ENCODE data around the gene MMP12.
A peak's percentile ranks its signal among the peaks of the same experiment; 100 is the strongest.
"Not testable (repeated sequence)": the region's sequence is repeated elsewhere in the genome, so short reads cannot be mapped to it uniquely, and the experiment has no call there.

The MMP12 gene

DNA sequence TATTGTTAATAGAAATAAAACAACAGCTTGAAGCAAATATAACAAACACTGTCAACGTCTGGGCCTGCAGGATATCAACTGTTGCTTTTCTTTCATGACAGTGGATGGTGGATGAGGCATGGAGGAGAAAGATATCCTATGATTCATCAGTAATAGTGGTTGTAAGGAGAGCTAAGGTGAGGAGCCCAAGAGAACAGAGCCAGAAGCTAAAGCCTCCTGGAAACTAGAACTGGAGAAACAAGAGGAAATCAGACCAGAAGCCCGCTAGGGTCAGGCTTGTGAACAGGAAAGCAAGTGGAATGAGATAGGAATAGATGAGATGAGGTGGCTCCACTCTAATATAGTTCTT, 37.7 kb upstream of the MMP12 start:
- H3K36me3 ChIP-seq (replicated peaks) = no peaks in the 10 kb centered on the region
- H3K27me3 ChIP-seq (replicated peaks) = no peaks in the 10 kb centered on the region
- in situ Hi-C loops (cut with HindIII; ENCODE audit: low pct_ligation_motif_present, low sequenced_read_pairs) = no loop called here
- DNase-seq = no peak
- no peak overlapping the region for H3K27ac ChIP-seq
- TF ChIP-seq, protein P1, sequence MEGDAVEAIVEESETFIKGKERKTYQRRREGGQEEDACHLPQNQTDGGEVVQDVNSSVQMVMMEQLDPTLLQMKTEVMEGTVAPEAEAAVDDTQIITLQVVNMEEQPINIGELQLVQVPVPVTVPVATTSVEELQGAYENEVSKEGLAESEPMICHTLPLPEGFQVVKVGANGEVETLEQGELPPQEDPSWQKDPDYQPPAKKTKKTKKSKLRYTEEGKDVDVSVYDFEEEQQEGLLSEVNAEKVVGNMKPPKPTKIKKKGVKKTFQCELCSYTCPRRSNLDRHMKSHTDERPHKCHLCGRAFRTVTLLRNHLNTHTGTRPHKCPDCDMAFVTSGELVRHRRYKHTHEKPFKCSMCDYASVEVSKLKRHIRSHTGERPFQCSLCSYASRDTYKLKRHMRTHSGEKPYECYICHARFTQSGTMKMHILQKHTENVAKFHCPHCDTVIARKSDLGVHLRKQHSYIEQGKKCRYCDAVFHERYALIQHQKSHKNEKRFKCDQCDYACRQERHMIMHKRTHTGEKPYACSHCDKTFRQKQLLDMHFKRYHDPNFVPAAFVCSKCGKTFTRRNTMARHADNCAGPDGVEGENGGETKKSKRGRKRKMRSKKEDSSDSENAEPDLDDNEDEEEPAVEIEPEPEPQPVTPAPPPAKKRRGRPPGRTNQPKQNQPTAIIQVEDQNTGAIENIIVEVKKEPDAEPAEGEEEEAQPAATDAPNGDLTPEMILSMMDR (IDR thresholded peaks at IDR 0.05; ENCODE audit: low read depth, low read length, missing control alignments) = no peak
- H3K4me3 ChIP-seq (ENCODE audit: low read depth, low read length) = no peak overlapping the region

DNA sequence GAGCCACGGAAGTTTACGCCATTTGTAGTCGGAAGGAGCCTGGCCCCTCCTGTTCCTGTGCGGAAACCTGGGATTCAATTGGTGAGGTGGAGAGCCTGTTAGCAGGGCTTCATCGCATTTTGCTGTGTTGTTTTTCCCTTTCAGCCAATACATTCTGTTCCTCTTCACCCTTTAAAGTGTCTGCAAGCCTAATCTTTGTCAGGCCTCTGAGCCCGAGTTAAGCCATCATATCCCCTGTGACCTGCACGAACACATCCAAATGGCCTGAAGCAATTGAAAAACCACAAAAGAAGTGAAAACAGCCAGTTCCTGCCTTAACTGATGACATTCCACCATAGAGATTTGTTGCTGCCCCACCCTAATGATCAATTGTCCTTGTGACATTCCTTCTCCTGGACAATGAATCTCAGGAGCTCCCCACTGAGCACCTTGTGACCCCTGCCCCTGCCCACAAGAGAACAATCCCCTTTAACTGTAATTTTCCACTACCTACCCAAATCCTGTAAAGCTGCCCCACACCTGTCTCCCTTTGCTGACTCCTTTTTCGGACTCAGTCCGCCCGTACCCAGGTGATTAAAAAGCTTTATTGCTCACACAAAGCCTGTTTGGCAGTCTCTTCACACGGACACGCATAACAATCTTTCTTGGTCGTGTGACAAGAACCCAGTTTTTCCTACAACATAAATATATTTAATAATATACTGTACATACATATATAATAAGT, 37.1 kb upstream of the MMP12 start:
- H3K4me3 ChIP-seq (ENCODE audit: low read depth, low read length) = no peak overlapping the region
- H3K27ac ChIP-seq = no peak overlapping the region

DNA sequence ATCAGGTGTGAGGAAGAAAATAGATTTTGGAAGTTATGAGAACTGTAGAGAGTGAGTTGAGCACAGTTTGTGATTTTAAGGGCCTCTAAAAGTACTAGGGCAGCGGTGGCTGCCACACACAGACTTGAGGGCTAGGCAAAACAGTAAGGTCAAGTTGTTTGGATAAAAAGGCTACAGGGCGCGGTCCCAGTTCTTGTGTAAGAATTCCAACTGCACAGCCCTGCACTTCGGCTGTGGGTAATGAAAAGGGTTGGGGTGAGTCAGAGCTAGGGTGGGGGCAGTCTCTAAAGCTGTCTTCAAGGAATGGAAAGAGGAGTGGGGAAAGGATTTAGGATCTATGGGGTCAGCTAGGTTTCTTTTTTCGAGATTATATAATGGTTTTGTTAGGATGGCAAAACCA, 31.1 kb upstream of the MMP12 start:
- H3K27me3 ChIP-seq (replicated peaks); H3K4me3 ChIP-seq (ENCODE audit: low read depth, low read length); DNase-seq; in situ Hi-C loops (cut with HindIII; ENCODE audit: low pct_ligation_motif_present, low sequenced_read_pairs); H3K27ac ChIP-seq; H3K36me3 ChIP-seq (replicated peaks): not testable (repeated sequence)

More for the DNA sequence above, 37.1 kb upstream of the MMP12 start:
- Histone ChIP-seq H3K27me3 (replicated peaks) (no peaks in the 10 kb centered on the region), H3K36me3 (replicated peaks) (no peaks in the 10 kb centered on the region)
- DNase-seq = no peak
- TF ChIP-seq, protein P1 (IDR thresholded peaks at IDR 0.05; ENCODE audit: low read depth, low read length, missing control alignments) = no peak
- in situ Hi-C loops (cut with HindIII; ENCODE audit: low pct_ligation_motif_present, low sequenced_read_pairs) = no loop called here

DNA sequence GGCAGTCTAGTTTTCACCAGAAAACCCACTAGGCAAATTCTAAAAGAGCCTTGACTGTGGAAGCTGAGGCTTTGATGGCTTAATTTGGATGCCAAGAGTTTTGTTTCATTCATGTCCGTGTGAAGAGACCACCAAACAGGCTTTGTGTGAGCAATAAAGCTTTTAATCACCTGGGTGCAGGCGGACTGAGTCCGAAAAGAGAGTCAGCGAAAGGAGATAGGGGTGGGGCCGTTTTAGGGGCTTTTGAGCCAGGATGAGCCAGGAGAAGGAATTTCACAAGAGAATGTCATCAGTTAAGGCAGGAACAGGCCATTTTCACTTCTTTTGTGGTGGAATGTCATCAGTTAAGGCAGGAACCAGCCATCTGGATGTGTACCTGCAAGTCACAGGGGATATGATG, 29.1 kb upstream of the MMP12 start:
- DNase-seq; in situ Hi-C loops (cut with HindIII; ENCODE audit: low pct_ligation_motif_present, low sequenced_read_pairs); H3K36me3 ChIP-seq (replicated peaks); H3K27me3 ChIP-seq (replicated peaks); H3K4me3 ChIP-seq (ENCODE audit: low read depth, low read length); H3K27ac ChIP-seq: not testable (repeated sequence)

DNA sequence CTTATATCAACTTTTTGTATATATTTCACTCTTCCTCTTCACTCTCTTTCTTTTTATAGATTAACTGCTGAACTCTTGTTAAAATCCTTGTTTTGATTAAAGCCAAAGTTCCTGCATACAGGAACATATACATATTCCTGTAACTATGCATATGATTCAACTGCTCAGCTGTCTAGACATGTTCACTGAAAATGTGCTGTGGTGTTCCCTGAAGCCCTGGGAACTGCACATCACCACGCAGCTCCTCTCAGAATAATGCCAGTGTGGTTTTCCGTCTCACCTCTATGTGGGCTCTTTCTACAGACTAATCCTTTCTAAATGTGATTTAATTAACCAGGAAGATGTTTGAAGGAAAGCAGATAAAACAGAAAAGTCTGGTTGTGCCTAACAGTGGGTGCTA, 25.6 kb upstream of the MMP12 start:
- no peak for DNase-seq
- Histone ChIP-seq H3K4me3 (ENCODE audit: low read depth, low read length) (no peak overlapping the region), H3K27me3 (replicated peaks) (no peaks in the 10 kb centered on the region), H3K36me3 (replicated peaks) (no peaks in the 10 kb centered on the region), H3K27ac (no peak overlapping the region)
- in situ Hi-C loops (cut with HindIII; ENCODE audit: low pct_ligation_motif_present, low sequenced_read_pairs) = no loop called here
- TF ChIP-seq, protein P1 (IDR thresholded peaks at IDR 0.05; ENCODE audit: low read depth, low read length, missing control alignments) = no peak

DNA sequence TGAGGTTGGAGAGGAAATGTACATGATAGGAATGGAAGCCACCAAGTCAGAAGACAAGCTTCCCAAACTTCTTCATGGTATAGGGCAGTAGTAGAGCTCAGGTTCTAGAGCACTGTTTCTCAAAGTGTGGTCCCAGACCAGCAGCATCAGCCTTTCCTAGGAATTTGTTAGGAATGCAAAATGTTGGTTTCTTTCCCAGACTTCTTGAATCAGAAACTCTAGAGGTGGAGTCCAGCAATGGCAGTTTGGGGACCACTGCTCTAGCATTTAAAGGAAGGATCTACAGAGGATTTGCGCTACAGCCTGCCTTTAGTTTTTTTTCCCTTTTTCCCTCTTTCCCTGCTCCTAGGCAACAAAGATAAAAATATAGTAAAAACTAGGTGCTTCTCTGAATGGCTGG, 17.0 kb upstream of the MMP12 start:
- Histone ChIP-seq H3K27ac (no peak overlapping the region), H3K4me3 (ENCODE audit: low read depth, low read length) (no peak overlapping the region), H3K27me3 (replicated peaks) (no peaks in the 10 kb centered on the region), H3K36me3 (replicated peaks) (no peaks in the 10 kb centered on the region)
- TF ChIP-seq, protein P1 (IDR thresholded peaks at IDR 0.05; ENCODE audit: low read depth, low read length, missing control alignments) = peak; percentile 6
- DNase-seq = no peak
- in situ Hi-C loops (cut with HindIII; ENCODE audit: low pct_ligation_motif_present, low sequenced_read_pairs) = no loop called here

DNA sequence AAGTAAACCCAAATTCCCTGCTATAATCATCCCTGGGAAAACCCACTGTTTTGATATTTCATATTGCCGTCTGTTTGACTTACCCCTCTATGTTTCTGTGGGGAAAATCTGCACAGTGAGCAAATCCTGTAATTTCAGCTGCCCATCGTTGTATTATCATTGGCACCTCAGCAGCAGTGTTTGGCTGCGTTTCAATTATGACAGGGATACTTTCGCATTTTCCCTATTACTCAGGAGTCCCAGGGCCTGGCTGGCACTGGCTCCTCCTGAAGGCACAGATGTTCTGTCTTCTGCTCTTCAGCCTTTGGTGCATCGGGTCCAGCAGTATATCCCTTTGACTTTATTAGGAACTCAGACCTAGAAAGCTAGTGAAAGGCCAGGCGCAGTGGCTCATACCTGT, 12.2 kb upstream of the MMP12 start:
- no peak for DNase-seq
- Histone ChIP-seq H3K27ac (no peak overlapping the region), H3K4me3 (ENCODE audit: low read depth, low read length) (no peak overlapping the region), H3K36me3 (replicated peaks) (no peaks in the 10 kb centered on the region), H3K27me3 (replicated peaks) (no peaks in the 10 kb centered on the region)
- TF ChIP-seq, protein P1 (IDR thresholded peaks at IDR 0.05; ENCODE audit: low read depth, low read length, missing control alignments) = no peak
- in situ Hi-C loops (cut with HindIII; ENCODE audit: low pct_ligation_motif_present, low sequenced_read_pairs) = no loop called here
